ENCODE results near the gene CHN1. TPM values are rescaled to one million over a fixed set of nuclear protein-coding genes. Genes with fewer than 3 reads are reported as not detected.

Gene CHN1
- total RNA-seq, 1 donor from 2014 or later, result 7.3 TPM

DNA sequence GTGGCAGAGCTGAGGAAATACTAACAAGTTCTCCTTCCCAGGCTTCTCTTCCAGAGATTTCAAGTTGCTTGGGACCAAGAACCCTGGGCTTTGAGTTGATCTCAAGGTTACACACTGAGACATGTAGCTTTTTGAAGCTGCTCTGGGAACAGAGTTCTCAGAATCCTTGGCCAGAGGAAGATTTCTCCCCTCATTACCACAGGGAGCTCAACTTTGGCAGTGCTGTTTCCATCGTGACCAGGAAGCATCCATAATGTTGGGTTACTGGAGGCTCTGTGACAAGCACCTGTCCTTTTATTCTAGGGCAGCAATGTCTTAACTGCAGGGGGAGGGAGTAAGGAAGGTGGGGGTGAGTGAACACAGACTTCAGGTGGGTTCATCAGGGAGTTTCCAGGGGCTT, 199.4 kb downstream of the CHN1 start:
- Mint-ChIP-seq H3K4me3 (ENCODE audit: low read depth) (no peak overlapping the region), H3K4me1 (ENCODE audit: low read depth) (peaks cover 3% of the 10 kb centered on the region), H3K36me3 (ENCODE audit: low read depth) (no peaks in the 10 kb centered on the region), H3K9me3 (no peaks in the 10 kb centered on the region), H3K27ac (no peak overlapping the region), H3K27me3 (ENCODE audit: low read depth) (peaks cover 9% of the 10 kb centered on the region)
- intact Hi-C loops (cut with micrococcal nuclease), result no loop called here
- no peak for DNase-seq (ENCODE audit: low spot score)

DNA sequence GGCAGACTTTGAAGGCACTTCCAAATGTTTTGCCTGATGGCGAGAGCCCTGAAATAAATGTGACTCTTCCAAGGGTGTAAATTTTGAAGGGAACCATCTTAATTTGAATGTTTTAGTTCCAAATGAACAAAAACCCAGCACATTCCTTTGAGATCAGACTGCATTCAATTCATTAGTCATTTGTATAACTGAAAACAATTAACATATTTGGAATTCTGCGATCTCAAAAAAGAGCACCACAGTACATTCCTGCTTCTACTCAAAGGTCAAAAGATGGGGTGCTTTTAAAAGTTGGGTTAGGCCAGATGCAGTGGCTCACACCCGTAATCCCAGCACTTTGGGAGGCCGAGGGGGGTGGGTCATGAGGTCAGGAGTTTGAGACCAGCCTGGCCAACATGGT, 202.7 kb downstream of the CHN1 start:
- intact Hi-C loops (cut with micrococcal nuclease), result no loop called here
- Mint-ChIP-seq H3K27ac (no peak overlapping the region), H3K4me1 (ENCODE audit: low read depth) (peaks cover 17% of the 10 kb centered on the region), H3K9me3 (no peaks in the 10 kb centered on the region), H3K36me3 (ENCODE audit: low read depth) (no peaks in the 10 kb centered on the region), H3K4me3 (ENCODE audit: low read depth) (no peak overlapping the region), H3K27me3 (ENCODE audit: low read depth) (peaks cover 9% of the 10 kb centered on the region)
- no peak for DNase-seq (ENCODE audit: low spot score)

DNA sequence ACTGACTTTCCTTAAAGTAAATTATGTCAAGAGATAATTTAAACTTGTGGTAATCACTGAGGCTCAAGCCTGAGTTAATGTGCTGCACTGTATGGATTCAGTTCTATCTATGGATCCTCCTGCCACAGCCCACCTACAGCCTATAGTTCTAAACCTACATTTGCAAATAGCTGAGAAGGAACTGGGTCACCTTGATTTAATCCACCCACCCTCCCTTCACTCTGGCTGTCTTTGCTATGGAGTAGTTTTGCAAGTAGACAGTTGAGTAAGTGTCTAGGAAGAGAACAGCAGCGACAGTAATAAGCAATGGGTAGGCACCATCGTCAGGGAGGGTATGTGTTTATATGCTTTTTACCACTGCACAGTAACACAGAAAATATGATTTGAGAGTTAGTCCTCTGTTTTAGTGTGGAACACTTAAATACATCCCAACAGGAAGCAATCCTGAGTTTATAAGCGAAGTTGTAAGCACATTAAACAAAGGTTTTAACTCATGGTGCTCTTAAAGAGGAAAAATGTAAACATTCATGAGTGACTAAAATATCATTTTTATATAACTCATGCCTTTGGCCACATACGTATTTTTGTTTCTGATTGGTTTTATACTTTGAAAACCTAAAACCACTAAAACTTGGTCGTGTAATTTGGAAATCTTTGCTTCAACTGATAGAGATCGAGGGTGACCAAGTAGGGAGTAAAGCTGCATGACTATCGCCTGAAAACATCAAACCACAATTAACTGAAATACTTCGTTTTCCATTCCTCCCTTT, 204.6 kb downstream of the CHN1 start:
- intact Hi-C loops (cut with micrococcal nuclease), result no loop called here
- peaks cover 7% of the 10 kb centered on the region for H3K27me3 Mint-ChIP-seq (ENCODE audit: low read depth)
- H3K9me3 Mint-ChIP-seq, result no peaks in the 10 kb centered on the region
- no peak overlapping the region for H3K27ac Mint-ChIP-seq
- no peaks in the 10 kb centered on the region for H3K36me3 Mint-ChIP-seq (ENCODE audit: low read depth)
- no peak for DNase-seq (ENCODE audit: low spot score)
- no peak overlapping the region for H3K4me3 Mint-ChIP-seq (ENCODE audit: low read depth)
- peaks cover 25% of the 10 kb centered on the region for H3K4me1 Mint-ChIP-seq (ENCODE audit: low read depth)

DNA sequence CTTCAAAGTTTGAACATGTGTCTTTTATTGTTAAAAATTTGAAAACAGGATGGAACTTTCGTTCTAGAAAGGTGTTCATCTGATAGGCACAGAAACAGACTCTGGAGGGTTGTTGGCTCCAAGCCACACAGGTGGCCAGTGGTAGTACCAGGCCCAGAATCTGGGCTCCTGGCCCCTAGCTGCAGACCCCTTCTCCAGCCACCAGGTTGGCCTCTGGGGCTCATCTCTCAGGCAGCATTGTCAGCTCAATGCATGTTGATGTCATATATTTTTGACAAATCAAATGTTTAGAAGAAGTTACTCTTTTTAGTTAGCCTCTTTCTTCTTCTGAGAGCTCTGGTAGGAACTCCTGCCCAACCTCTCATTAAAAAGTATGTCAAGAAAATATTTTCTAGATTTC, 206.4 kb downstream of the CHN1 start:
- Mint-ChIP-seq H3K4me3 (ENCODE audit: low read depth) (no peak overlapping the region), H3K4me1 (ENCODE audit: low read depth) (peaks cover 35% of the 10 kb centered on the region), H3K27me3 (ENCODE audit: low read depth) (no peaks in the 10 kb centered on the region), H3K36me3 (ENCODE audit: low read depth) (no peaks in the 10 kb centered on the region), H3K9me3 (no peaks in the 10 kb centered on the region), H3K27ac (no peak overlapping the region)
- DNase-seq (ENCODE audit: low spot score), result no peak
- intact Hi-C loops (cut with micrococcal nuclease), result loop anchor here (5.0 kb wide), 1 partner anchor 104 kb away; no protein-coding TSS in a partner anchor

DNA sequence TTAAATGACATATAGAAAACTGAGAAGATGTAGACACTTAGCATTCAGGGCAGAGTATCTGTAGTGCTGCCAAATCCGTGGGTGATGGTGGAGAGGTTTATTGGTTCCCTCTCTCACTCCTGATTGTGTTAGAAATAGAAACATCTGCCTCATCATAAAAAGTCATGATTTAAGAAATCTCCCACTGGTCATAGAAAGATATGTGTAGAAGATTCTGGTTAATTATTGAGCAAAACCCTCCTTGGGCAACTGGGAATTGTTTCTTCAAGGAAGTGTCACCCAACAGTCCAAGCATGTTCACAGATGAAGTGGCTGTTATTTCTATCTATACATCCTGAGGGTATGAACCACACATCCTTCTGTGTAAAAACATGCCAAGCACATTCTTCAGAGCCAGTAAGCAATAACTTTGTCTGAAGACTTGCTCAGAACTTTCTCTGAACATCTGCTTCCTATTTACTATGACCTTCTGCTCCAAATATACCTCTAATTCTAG, 207.4 kb downstream of the CHN1 start:
- Mint-ChIP-seq H3K4me3 (ENCODE audit: low read depth) (no peak overlapping the region), H3K27ac (no peak overlapping the region), H3K9me3 (no peaks in the 10 kb centered on the region), H3K27me3 (ENCODE audit: low read depth) (no peaks in the 10 kb centered on the region), H3K36me3 (ENCODE audit: low read depth) (no peaks in the 10 kb centered on the region), H3K4me1 (ENCODE audit: low read depth) (peaks cover 38% of the 10 kb centered on the region)
- no peak for DNase-seq (ENCODE audit: low spot score)
- intact Hi-C loops (cut with micrococcal nuclease), result loop anchor here (5.0 kb wide), 1 partner anchor 104 kb away; no protein-coding TSS in a partner anchor

DNA sequence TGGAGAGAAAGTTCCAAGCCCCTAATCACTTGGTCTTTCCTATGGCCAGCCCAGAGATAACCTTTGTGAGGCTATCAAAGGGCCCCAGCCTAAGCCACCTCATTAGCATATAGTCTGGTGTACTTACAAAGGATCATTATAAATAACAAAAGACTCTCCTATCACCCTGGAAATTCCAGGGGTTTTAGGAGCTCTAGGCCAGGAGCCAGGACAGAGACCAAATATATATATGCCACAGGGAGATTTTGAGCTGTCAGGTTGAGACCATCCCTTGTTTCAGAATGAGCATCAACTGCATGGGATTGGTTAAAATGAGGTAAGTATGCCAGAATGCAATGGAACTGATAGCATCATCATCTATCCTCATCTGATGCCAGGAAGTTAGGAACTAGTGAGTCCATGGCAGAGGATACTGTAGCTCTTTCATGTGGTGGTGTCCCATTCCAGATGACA, 208.8 kb downstream of the CHN1 start:
- H3K4me3 Mint-ChIP-seq (ENCODE audit: low read depth), result no peak overlapping the region
- DNase-seq (ENCODE audit: low spot score), result no peak
- no peaks in the 10 kb centered on the region for H3K36me3 Mint-ChIP-seq (ENCODE audit: low read depth)
- H3K9me3 Mint-ChIP-seq, result no peaks in the 10 kb centered on the region
- H3K4me1 Mint-ChIP-seq (ENCODE audit: low read depth), result peaks cover 43% of the 10 kb centered on the region
- no peaks in the 10 kb centered on the region for H3K27me3 Mint-ChIP-seq (ENCODE audit: low read depth)
- peak overlapping the region; percentile 76 for H3K27ac Mint-ChIP-seq
- intact Hi-C loops (cut with micrococcal nuclease), result loop anchor here (5.0 kb wide), 1 partner anchor 106 kb away; no protein-coding TSS in a partner anchor

DNA sequence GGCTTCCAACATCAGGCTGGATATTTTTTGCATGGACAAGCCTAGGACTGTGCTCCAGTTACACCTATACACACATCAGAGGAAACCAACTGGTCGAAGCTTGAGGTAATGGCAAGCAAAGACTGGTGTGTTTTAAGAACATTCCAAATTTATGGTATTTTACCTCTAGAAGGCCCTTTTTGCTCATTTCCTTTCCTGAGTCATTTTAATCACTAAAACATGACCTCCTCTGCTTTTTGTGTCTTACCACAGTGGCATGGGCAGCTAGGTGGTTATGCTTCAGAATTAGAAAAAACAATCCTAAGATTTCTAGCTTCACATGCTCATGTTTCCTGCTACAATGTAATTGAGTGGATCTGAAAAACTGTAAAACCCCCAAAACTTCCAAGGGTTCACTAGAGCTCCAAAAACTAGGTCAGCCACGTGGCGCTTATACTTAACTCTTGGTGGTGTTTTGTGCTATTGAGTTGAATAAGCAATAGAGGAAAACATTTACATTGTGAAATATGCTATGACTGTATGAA, 210.3 kb downstream of the CHN1 start:
- Mint-ChIP-seq H3K27ac (peak overlapping the region; percentile 62), H3K4me3 (ENCODE audit: low read depth) (no peak overlapping the region), H3K9me3 (no peaks in the 10 kb centered on the region), H3K27me3 (ENCODE audit: low read depth) (no peaks in the 10 kb centered on the region), H3K4me1 (ENCODE audit: low read depth) (peaks cover 33% of the 10 kb centered on the region), H3K36me3 (ENCODE audit: low read depth) (no peaks in the 10 kb centered on the region)
- intact Hi-C loops (cut with micrococcal nuclease), result loop anchor here (1.0 to 5.0 kb wide), 4 partner anchors 16 to 107 kb away; no protein-coding TSS in a partner anchor
- DNase-seq (ENCODE audit: low spot score), result no peak

DNA sequence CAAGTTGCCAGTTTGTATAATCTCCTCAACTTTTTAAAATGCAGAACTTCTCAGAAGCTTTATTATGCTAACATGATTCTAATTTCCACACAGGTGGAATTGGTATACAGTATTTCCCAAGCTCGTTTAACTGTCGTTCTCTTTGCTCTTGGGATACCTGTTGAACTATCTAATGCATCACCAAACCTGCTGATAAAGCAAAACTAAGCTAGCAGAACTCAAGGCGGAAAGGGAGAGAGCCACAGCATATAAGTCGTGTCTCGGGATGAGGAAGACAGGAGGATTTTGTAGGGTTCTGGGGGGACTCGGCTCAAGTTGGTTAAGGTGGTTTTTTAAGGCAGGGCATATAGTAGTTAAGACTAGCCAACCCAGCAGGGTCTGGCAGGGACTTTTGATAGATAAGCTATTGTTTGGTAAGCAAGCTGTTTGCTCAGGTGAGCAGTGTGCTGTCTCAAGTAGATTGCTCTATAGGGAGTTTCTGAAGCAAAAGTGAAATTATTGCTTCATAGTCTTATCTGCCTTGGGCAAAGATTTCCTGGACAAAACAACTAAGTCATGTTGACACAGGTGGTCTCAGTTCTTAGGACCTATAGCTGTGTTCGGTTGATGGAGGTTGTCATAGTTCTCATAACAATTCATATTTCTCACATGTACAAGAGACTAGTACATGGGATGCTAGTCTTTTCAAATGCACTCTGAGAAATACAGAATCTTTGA, 212.7 kb downstream of the CHN1 start:
- Mint-ChIP-seq H3K27ac (no peak overlapping the region), H3K4me3 (ENCODE audit: low read depth) (no peak overlapping the region)

DNA sequence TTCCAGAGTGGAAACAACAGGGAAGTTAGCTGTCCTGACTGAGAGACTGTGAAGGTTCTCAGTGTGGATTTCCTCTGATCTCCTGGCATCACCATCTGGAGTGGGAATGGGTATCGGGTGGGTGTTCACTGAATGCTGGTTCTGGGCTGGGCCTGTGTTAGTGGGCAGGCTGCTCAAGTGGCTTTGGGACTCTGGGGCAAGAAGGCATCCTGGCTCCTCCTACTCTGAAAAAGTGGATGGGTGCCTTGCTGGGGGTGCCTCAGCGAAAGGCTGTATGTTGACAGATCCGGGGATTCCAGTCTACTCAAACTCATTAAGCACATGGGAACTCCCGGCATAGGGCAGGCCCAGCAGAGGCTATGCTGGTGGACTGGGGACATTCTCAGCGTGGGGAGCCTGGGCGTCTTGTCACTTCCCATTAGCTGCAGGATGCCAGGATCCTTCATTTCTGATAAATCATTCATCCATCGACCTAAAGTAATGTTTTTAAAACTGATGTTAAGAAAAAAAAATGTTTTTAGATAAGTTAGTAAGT, 213.4 kb downstream of the CHN1 start:
- no peaks in the 10 kb centered on the region for H3K27me3 Mint-ChIP-seq (ENCODE audit: low read depth)
- no peak for DNase-seq (ENCODE audit: low spot score)
- no peak overlapping the region for H3K27ac Mint-ChIP-seq
- no peak overlapping the region for H3K4me3 Mint-ChIP-seq (ENCODE audit: low read depth)
- H3K36me3 Mint-ChIP-seq (ENCODE audit: low read depth), result no peaks in the 10 kb centered on the region
- no peaks in the 10 kb centered on the region for H3K9me3 Mint-ChIP-seq
- intact Hi-C loops (cut with micrococcal nuclease), result no loop called here
- peaks cover 37% of the 10 kb centered on the region for H3K4me1 Mint-ChIP-seq (ENCODE audit: low read depth)

More for the DNA sequence above, 212.7 kb downstream of the CHN1 start:
- Mint-ChIP-seq H3K27me3 (ENCODE audit: low read depth) (no peaks in the 10 kb centered on the region), H3K9me3 (no peaks in the 10 kb centered on the region), H3K4me1 (ENCODE audit: low read depth) (peaks cover 36% of the 10 kb centered on the region), H3K36me3 (ENCODE audit: low read depth) (no peaks in the 10 kb centered on the region)
- DNase-seq (ENCODE audit: low spot score), result no peak
- intact Hi-C loops (cut with micrococcal nuclease), result no loop called here

DNA sequence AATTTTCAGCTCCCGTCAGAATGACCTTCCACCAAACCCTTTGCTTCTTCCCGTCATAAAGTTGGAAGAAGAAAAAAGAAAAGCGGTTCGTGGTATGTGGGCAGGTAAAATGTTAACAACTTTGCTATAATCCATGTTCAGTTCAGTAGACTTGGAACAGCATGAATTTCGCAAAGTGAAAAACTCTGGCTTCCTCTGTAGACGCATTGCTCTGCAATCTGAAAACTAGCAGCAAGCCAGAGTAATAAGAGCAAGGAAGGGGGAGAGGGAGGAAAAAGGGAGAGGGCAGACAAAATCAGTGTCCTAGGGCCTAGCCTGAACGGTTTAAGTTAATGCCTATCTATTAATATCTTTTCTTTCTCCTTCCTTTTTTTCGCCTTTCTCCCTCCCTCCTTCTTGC, 214.2 kb downstream of the CHN1 start:
- H3K27ac Mint-ChIP-seq, result no peak overlapping the region
- no peaks in the 10 kb centered on the region for H3K36me3 Mint-ChIP-seq (ENCODE audit: low read depth)
- no peak for DNase-seq (ENCODE audit: low spot score)
- no peak overlapping the region for H3K4me3 Mint-ChIP-seq (ENCODE audit: low read depth)
- H3K4me1 Mint-ChIP-seq (ENCODE audit: low read depth), result peaks cover 34% of the 10 kb centered on the region
- no peaks in the 10 kb centered on the region for H3K27me3 Mint-ChIP-seq (ENCODE audit: low read depth)
- intact Hi-C loops (cut with micrococcal nuclease), result no loop called here
- no peaks in the 10 kb centered on the region for H3K9me3 Mint-ChIP-seq

DNA sequence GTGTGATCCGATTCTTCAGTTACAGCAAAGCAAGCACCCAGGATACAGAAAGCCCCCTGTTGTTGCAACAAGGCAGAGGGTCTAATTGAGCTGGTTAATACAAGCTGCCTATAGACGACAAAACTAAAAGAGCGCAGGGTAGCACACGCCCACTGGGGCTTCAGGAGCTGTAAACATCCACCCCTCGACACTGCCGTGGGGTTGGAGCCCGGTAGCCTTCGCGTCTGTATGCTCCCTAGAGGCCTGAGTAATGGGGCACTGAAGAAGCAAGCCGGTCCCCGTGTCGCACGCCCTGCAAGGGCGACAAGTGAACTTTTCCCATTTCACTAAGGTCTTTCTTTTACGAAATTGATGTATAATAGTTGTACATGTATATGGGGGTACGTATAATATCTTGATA, 216.2 kb downstream of the CHN1 start:
- DNase-seq (ENCODE audit: low spot score), result no peak
- peaks cover 20% of the 10 kb centered on the region for H3K4me1 Mint-ChIP-seq (ENCODE audit: low read depth)
- intact Hi-C loops (cut with micrococcal nuclease), result no loop called here
- no peak overlapping the region for H3K27ac Mint-ChIP-seq
- H3K36me3 Mint-ChIP-seq (ENCODE audit: low read depth), result no peaks in the 10 kb centered on the region
- H3K4me3 Mint-ChIP-seq (ENCODE audit: low read depth), result no peak overlapping the region
- H3K27me3 Mint-ChIP-seq (ENCODE audit: low read depth), result no peaks in the 10 kb centered on the region
- H3K9me3 Mint-ChIP-seq, result no peaks in the 10 kb centered on the region

DNA sequence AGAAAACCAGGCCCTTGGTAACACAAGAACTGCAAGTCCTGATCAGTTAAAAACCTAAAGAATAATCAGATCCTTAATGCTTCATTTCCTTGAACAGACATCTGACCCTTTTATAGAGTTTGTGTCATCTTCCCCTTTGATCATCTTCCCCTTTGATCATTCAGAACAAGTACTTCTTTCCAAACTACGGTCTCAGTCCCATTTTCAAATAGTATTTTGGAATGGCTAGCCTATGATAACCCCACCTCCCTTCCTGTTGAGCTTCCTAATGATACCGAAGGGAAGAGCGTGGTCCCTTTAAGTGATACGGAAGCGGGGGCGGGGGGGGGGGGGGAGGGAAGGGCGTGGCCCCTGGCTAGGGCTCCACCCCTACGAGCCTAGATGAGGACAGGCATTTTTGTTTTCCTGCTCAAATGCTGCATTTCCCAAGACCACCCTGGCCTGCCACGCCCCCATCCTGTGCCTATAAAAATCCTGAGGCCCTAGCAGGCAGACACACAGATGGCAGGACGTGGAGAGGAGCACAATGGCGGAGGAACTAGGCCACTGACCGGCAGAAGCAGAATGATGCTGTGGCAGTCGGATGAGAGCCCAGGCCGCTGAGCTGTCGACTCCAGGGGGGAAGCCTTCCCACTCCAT, 216.8 kb downstream of the CHN1 start:
- H3K27me3 Mint-ChIP-seq (ENCODE audit: low read depth), result no peaks in the 10 kb centered on the region
- DNase-seq (ENCODE audit: low spot score), result no peak
- H3K27ac Mint-ChIP-seq, result peak overlapping the region; percentile 67
- H3K9me3 Mint-ChIP-seq, result no peaks in the 10 kb centered on the region
- no peak overlapping the region for H3K4me3 Mint-ChIP-seq (ENCODE audit: low read depth)
- H3K4me1 Mint-ChIP-seq (ENCODE audit: low read depth), result peaks cover 19% of the 10 kb centered on the region
- H3K36me3 Mint-ChIP-seq (ENCODE audit: low read depth), result no peaks in the 10 kb centered on the region
- intact Hi-C loops (cut with micrococcal nuclease), result no loop called here
